ENCODE results near the gene RPRD1B. TPM values are rescaled to one million over a fixed set of nuclear protein-coding genes. Genes with fewer than 3 reads are reported as not detected.

The RPRD1B gene
- total RNA-seq, 1 donor from 2014 or later: 37.7 TPM

DNA sequence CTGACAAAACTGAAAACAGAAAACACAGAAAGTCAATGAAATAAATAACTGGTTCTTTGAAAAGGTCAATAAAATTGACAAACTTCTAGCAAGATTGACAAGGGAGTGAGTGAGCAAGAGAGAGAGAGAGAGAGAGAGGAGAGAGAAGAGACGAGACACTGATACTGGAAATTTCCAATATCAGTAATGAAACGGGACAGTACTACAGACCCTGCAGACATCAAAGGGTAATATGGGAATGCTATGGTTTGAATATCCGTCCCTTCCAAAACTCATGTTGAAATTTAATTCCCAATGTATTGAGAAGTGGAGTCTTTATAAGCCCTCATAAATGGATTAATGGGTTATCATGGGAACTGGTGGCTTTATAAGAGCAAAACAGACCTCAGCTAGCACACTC lies 4.1 kb upstream of the RPRD1B start:
- H3K79me2 ChIP-seq (ENCODE audit: low read depth): peaks cover 96% of the 10 kb centered on the region
- no peak overlapping the region for H3K4me3 ChIP-seq
- H3K27ac ChIP-seq: no peak overlapping the region
- Mint-ChIP-seq H3K36me3 (peaks cover 35% of the 10 kb centered on the region), H3K4me3 (no peak overlapping the region), H3K27ac (no peak overlapping the region), H3K4me1 (peaks cover 19% of the 10 kb centered on the region), H3K27me3 (ENCODE audit: insufficient read depth, low read depth) (peaks cover 2% of the 10 kb centered on the region), H3K9me3 (peaks cover 10% of the 10 kb centered on the region)
- H3K4me2 ChIP-seq: no peak overlapping the region
- no peaks in the 10 kb centered on the region for H3K9me3 ChIP-seq (ENCODE audit: low read depth)
- DNase-seq (ENCODE audit: low spot score): no peak
- peaks cover 22% of the 10 kb centered on the region for H3K4me1 ChIP-seq
- no peaks in the 10 kb centered on the region for H3F3A ChIP-seq (ENCODE audit: low read depth)
- H4K20me1 ChIP-seq (ENCODE audit: low read depth): peaks cover 9% of the 10 kb centered on the region
- H3K36me3 ChIP-seq: no peaks in the 10 kb centered on the region
- no peak overlapping the region for H2AFZ ChIP-seq (replicated peaks)
- no peaks in the 10 kb centered on the region for H3K27me3 ChIP-seq
- TF ChIP-seq EZH2phosphoT487 (IDR thresholded peaks at IDR 0.05) (no peak), EZH2 (IDR thresholded peaks at IDR 0.05) (no peak)
- TF ChIP-seq, protein P1, sequence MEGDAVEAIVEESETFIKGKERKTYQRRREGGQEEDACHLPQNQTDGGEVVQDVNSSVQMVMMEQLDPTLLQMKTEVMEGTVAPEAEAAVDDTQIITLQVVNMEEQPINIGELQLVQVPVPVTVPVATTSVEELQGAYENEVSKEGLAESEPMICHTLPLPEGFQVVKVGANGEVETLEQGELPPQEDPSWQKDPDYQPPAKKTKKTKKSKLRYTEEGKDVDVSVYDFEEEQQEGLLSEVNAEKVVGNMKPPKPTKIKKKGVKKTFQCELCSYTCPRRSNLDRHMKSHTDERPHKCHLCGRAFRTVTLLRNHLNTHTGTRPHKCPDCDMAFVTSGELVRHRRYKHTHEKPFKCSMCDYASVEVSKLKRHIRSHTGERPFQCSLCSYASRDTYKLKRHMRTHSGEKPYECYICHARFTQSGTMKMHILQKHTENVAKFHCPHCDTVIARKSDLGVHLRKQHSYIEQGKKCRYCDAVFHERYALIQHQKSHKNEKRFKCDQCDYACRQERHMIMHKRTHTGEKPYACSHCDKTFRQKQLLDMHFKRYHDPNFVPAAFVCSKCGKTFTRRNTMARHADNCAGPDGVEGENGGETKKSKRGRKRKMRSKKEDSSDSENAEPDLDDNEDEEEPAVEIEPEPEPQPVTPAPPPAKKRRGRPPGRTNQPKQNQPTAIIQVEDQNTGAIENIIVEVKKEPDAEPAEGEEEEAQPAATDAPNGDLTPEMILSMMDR (IDR thresholded peaks at IDR 0.05): no peak
- no peak overlapping the region for H3K9ac ChIP-seq

DNA sequence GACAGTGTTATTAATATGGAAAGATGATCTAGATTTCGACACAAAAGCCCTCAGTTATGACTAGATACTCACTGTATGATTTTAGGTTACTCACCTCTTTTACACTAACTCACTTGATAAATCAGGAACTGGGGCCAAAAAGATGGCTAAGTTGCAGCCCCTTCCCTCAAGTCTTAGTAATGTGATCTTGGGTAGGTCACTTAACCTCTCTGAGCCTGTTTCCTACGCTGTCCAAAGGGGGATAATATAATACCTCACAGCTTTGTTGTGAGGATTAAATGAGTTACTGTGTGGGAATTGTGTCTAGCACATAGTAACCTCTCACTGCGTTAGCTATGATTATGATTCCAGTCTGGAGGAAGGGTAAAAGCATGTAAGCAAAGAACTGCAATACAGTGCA lies 1.6 kb upstream of the RPRD1B start:
- Histone ChIP-seq H3K9me3 (ENCODE audit: low read depth) (no peaks in the 10 kb centered on the region), H3K27me3 (no peaks in the 10 kb centered on the region), H3K36me3 (peaks cover 12% of the 10 kb centered on the region), H2AFZ (replicated peaks) (no peak overlapping the region), H3K27ac (no peak overlapping the region), H3K4me1 (peaks cover 27% of the 10 kb centered on the region), H3K9ac (no peak overlapping the region), H3K4me2 (peak overlapping the region; percentile 91), H3K4me3 (peak overlapping the region; percentile 80), H3K79me2 (ENCODE audit: low read depth) (peaks cover 96% of the 10 kb centered on the region), H3F3A (ENCODE audit: low read depth) (no peaks in the 10 kb centered on the region), H4K20me1 (ENCODE audit: low read depth) (peaks cover 5% of the 10 kb centered on the region)
- H3K36me3 Mint-ChIP-seq: peaks cover 34% of the 10 kb centered on the region
- H3K27ac Mint-ChIP-seq: peak overlapping the region; percentile 24
- H3K4me3 Mint-ChIP-seq: peak overlapping the region; percentile 98
- peaks cover 10% of the 10 kb centered on the region for H3K9me3 Mint-ChIP-seq
- no peak for DNase-seq (ENCODE audit: low spot score)
- peaks cover 31% of the 10 kb centered on the region for H3K4me1 Mint-ChIP-seq
- TF ChIP-seq, protein P1 (IDR thresholded peaks at IDR 0.05): no peak
- no peak for TF ChIP-seq EZH2phosphoT487 (IDR thresholded peaks at IDR 0.05)
- H3K27me3 Mint-ChIP-seq (ENCODE audit: insufficient read depth, low read depth): peaks cover 4% of the 10 kb centered on the region

DNA sequence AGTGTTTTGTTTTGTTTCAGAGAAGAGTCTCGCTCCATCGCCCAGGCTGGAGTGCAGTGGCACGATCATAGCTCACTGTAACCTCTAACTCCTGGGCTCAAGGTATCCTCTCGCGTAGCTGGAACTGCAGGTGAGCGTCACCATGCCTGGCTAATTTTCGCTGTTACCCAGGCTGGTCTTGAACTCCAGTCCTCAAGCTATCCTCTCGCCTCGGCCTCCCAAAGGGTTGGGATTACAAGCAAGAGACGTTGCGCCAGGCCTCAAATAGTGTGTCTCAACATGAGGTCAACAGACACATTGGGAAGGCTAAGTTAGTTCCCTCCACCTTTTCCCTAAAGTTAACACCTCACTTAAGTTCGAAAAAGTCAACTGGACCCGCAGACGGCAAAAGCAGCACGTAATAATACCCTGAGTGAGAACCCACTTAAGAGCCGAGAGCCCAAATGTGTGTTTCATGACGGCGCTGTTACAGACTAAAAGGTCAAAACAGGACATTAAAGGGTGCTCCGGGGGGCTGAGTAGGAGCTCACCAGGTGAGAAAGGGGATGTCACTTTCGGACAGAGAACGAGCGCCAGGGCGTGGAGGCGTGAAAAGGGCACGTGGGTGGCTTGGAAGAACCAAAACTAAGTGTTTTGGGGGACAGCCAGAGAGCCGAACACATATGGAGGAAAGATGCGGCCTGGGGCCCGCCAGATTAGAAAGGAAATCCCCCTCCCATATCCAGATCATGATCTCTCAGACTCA lies 789 bp upstream of the RPRD1B start:
- Histone ChIP-seq H3K27me3 (no peaks in the 10 kb centered on the region), H3K9me3 (ENCODE audit: low read depth) (no peaks in the 10 kb centered on the region), H3K4me1 (peaks cover 27% of the 10 kb centered on the region), H2AFZ (replicated peaks) (peak overlapping the region; percentile 94), H3K4me3 (peak overlapping the region; percentile 80), H3F3A (ENCODE audit: low read depth) (no peaks in the 10 kb centered on the region), H3K9ac (peak overlapping the region; percentile 90), H3K79me2 (ENCODE audit: low read depth) (peaks cover 96% of the 10 kb centered on the region), H3K27ac (no peak overlapping the region), H4K20me1 (ENCODE audit: low read depth) (no peaks in the 10 kb centered on the region), H3K4me2 (peak overlapping the region; percentile 91), H3K36me3 (peaks cover 12% of the 10 kb centered on the region)
- peaks cover 35% of the 10 kb centered on the region for H3K4me1 Mint-ChIP-seq
- H3K9me3 Mint-ChIP-seq: peaks cover 10% of the 10 kb centered on the region
- H3K27me3 Mint-ChIP-seq (ENCODE audit: insufficient read depth, low read depth): peaks cover 4% of the 10 kb centered on the region
- peak overlapping the region; percentile 98 for H3K27ac Mint-ChIP-seq
- peaks cover 37% of the 10 kb centered on the region for H3K36me3 Mint-ChIP-seq
- H3K4me3 Mint-ChIP-seq: peak overlapping the region; percentile 98
- TF ChIP-seq, protein P1 (IDR thresholded peaks at IDR 0.05): no peak
- TF ChIP-seq EZH2phosphoT487 (IDR thresholded peaks at IDR 0.05): no peak
- TF ChIP-seq EZH2 (IDR thresholded peaks at IDR 0.05): no peak
- peak; percentile 16 for DNase-seq (ENCODE audit: low spot score)
